HCT116 (cell line): ENCODE data around the gene MAP3K9. TPM values are rescaled to one million over a fixed set of nuclear protein-coding genes. Genes with fewer than 3 reads are reported as not detected.

Experiments used
- ATAC-seq: fragments of 200-7000 bp; cut with Tn5 transposase; 2 replicates; pipeline ENCODE4 v1.9.1; 2020; ENCODE audit warnings: mild to moderate bottlenecking, moderate library complexity
- BruUV-seq: library from RNA; stranded (reverse); fragments of 400-500 nt; replicated peaks from 2 replicates; lab custom pipeline; 2021; lab: Mats Ljungman, UMichigan
- CTCF ChIA-PET: fragments of 300-600 bp; sonication (Branson Sonifier 250); formaldehyde crosslinking; loops from one replicate; lab custom pipeline; 2021; ENCODE audit warnings: antibody characterized with exemption; lab: Charles Lee
- POLR2A ChIA-PET: fragments of 300-600, 350-600 bp; sonication (Branson Sonifier 250); formaldehyde crosslinking; loops from one replicate; lab custom pipeline; 2021; ENCODE audit warnings: antibody characterized with exemption; lab: Charles Lee
- RAD21 ChIA-PET, 2 experiments: fragments of 300-600 bp; sonication (Branson Sonifier 250); formaldehyde crosslinking; loops; one replicate each; lab custom pipeline; 2023; ENCODE audit warnings: low total read pairs in 2 of 2; ENCODE audit not compliant: uncharacterized antibody in 2 of 2, unreplicated experiment in 2 of 2, low non-redundant PET in 1 of 2; lab: Charles Lee
- DNase-seq: peaks from one replicate; pipeline ENCODE4 v3.0.0-alpha.2; 2010; ENCODE audit warnings: low read depth, low spot score
- H2AFZ ChIP-seq: fragments of 200-600 bp; shearing (Covaris generic), sonication (generic); 2 replicates; pipeline ENCODE4 v1.6.1; 2017; ENCODE audit warnings: low read depth, mixed run types, mixed read lengths, antibody characterized with exemption, low read length; ENCODE audit not compliant: poor library complexity, severe bottlenecking
- H3K27ac ChIP-seq: 2 replicates; pipeline ENCODE4 v1.5.1; 2012; ENCODE audit warnings: low read depth, low read length
- H3K27me3 ChIP-seq: fragments of 200-600 bp; sonication (generic); 2 replicates; pipeline ENCODE4 v1.6.1; 2016; ENCODE audit warnings: mixed run types, low read length, mixed read lengths; ENCODE audit not compliant: insufficient read depth
- H3K36me3 ChIP-seq, 2 experiments: fragments of 200-500 bp in 1 of 2; fragments of 200-600 bp in 1 of 2; sonication (Bioruptor generic) in 1 of 2; sonication (generic) in 1 of 2; 2 replicates each; pipeline versions ENCODE4 v1.5.1 to v1.6.1; 2014 to 2016; ENCODE audit warnings: low read length in 2 of 2, inconsistent platforms in 1 of 2, mixed read lengths in 1 of 2, mixed run types in 1 of 2; ENCODE audit not compliant: insufficient read depth in 2 of 2, control insufficient read depth in 1 of 2
- H3K4me1 ChIP-seq, 2 experiments: fragments of 200-600 bp in 1 of 2; sonication (generic) in 1 of 2; 2 replicates each; pipeline versions ENCODE4 v1.5.1 to v1.6.1; 2012 to 2017; ENCODE audit warnings: low read length in 2 of 2, inconsistent platforms in 1 of 2, mild to moderate bottlenecking in 1 of 2, mixed read lengths in 1 of 2, mixed run types in 1 of 2, moderate library complexity in 1 of 2; ENCODE audit not compliant: insufficient read depth in 2 of 2, control insufficient read depth in 1 of 2
- H3K4me2 ChIP-seq: fragments of 200-600 bp; sonication (generic); 2 replicates; pipeline ENCODE4 v1.6.1; 2017; ENCODE audit warnings: mixed run types, low read length, mixed read lengths
- H3K4me3 ChIP-seq, 2 experiments: fragments of 200-600 bp in 1 of 2; sonication (generic) in 1 of 2; replicated peaks in 1 of 2; 2 replicates each; pipeline ENCODE4 v1.5.1; 2011 to 2016; ENCODE audit warnings: low read length in 2 of 2, control low read depth in 1 of 2, low read depth in 1 of 2, mild to moderate bottlenecking in 1 of 2, mixed read lengths in 1 of 2, mixed run types in 1 of 2
- H3K79me2 ChIP-seq: fragments of 200-600 bp; sonication (generic); 2 replicates; pipeline ENCODE4 v1.6.1; 2017; ENCODE audit warnings: mild to moderate bottlenecking, mixed run types, low read length, moderate library complexity, mixed read lengths; ENCODE audit not compliant: insufficient read depth
- H3K9ac ChIP-seq: fragments of 200-600 bp; sonication (generic); 2 replicates; pipeline ENCODE4 v1.6.1; 2016; ENCODE audit warnings: low read length, mixed read lengths
- H3K9me2 ChIP-seq: fragments of 200-600 bp; sonication (generic), shearing (Covaris generic); 2 replicates; pipeline ENCODE4 v1.6.1; 2017; ENCODE audit warnings: mixed run types, mild to moderate bottlenecking, moderate library complexity; ENCODE audit not compliant: insufficient read depth
- H3K9me3 ChIP-seq, 2 experiments: fragments of 200-500 bp in 1 of 2; fragments of 200-600 bp in 1 of 2; sonication (Bioruptor generic) in 1 of 2; sonication (generic) in 1 of 2; 2 replicates each; pipeline ENCODE4 v1.6.1; 2014 to 2017; ENCODE audit warnings: low read length in 2 of 2, mixed read lengths in 2 of 2, inconsistent platforms in 1 of 2, low read depth in 1 of 2, mild to moderate bottlenecking in 1 of 2, mixed run types in 1 of 2, moderate library complexity in 1 of 2; ENCODE audit not compliant: control insufficient read depth in 1 of 2, insufficient read depth in 1 of 2
- H4K20me1 ChIP-seq: fragments of 200-600 bp; sonication (generic), shearing (Covaris generic); 2 replicates; pipeline ENCODE4 v1.6.1; 2017; ENCODE audit warnings: mixed run types, mild to moderate bottlenecking, moderate library complexity; ENCODE audit not compliant: insufficient read depth
- JUND ChIP-seq: IDR thresholded peaks from 2 replicates; pipeline ENCODE4 v1.6.1; 2012
- MAX ChIP-seq: IDR thresholded peaks from 2 replicates; pipeline ENCODE4 v1.6.1; 2012
- REST ChIP-seq: IDR thresholded peaks from 2 replicates; pipeline ENCODE4 v1.6.1; 2012; ENCODE audit warnings: low read depth
- SIN3A ChIP-seq: IDR thresholded peaks from 2 replicates; pipeline ENCODE4 v1.6.1; 2012; ENCODE audit warnings: low read depth
- ZFX ChIP-seq: fragments of 450-650 bp; IDR thresholded peaks from 2 replicates; pipeline ENCODE4 v1.6.1; 2017
- intact Hi-C: fragments of 100-400 bp; cut with micrococcal nuclease; formaldehyde crosslinking; loops from 2 replicates; pipeline ENCODE4 v1.10.0; 2022
- total RNA-seq: library from RNA; stranded (reverse); gene quantifications from one replicate; pipeline ENCODE4 v1.2.1, GENCODE V29; 2021; ENCODE audit not compliant: unreplicated experiment

MAP3K9 gene
- total RNA-seq, 1 experiment from 2014 or later: 11.7 TPM

- Histone ChIP-seq H2AFZ (no peak overlapping the region), H3K27me3 (no peaks in the 10 kb centered on the region), H3K9ac (no peak overlapping the region), H3K36me3 (no peaks in the 10 kb centered on the region), H3K9me2 (no peaks in the 10 kb centered on the region), H3K4me1 (no peaks in the 10 kb centered on the region), H3K27ac (no peak overlapping the region), H3K9me3 (peaks cover 0 to 6% of the 10 kb centered on the region in 2 experiments; a peak in 1 of 4 replicates), H3K4me3 (no peak overlapping the region), H3K4me2 (no peak overlapping the region), H4K20me1 (no peaks in the 10 kb centered on the region), H3K79me2 (no peaks in the 10 kb centered on the region)
- ATAC-seq (no peak), DNase-seq (no peak)
- RAD21 ChIA-PET: no interaction called here
- CTCF ChIA-PET: no interaction called here
- intact Hi-C loops: no loop called here
- TF ChIP-seq REST: no peak
- POLR2A ChIA-PET: no interaction called here
- BruUV-seq: no TSS peak
Measured at GRCh38 chr14:70838076-70838475, 28.8 kb upstream of the MAP3K9 start.

GRCh38 chr14:70836946-70837345 lies 27.6 kb upstream of the MAP3K9 start:
- Histone ChIP-seq H2AFZ (no peak overlapping the region), H3K36me3 (no peaks in the 10 kb centered on the region), H3K9ac (no peak overlapping the region), H4K20me1 (no peaks in the 10 kb centered on the region), H3K4me3 (no peak overlapping the region), H3K9me3 (peaks cover 0 to 6% of the 10 kb centered on the region in 2 experiments; a peak in 1 of 4 replicates), H3K4me2 (no peak overlapping the region), H3K79me2 (no peaks in the 10 kb centered on the region), H3K27me3 (no peaks in the 10 kb centered on the region), H3K9me2 (no peaks in the 10 kb centered on the region), H3K4me1 (no peaks in the 10 kb centered on the region), H3K27ac (no peak overlapping the region)
- no peak for DNase-seq
- RAD21 ChIA-PET: no interaction called here
- POLR2A ChIA-PET: interaction anchor here (0.5 kb wide), 1 partner anchor 14 kb away, joined by 6 read pairs; no protein-coding TSS in a partner anchor
- no TSS peak for BruUV-seq
- intact Hi-C loops: no loop called here
- TF ChIP-seq JUND (no peak), ZFX (no peak), SIN3A (no peak), MAX (no peak)
- ATAC-seq: no peak
- CTCF ChIA-PET: no interaction called here
